ENCODE results near the gene PLA2G4F. TPM values are rescaled to one million over a fixed set of nuclear protein-coding genes. Genes with fewer than 3 reads are reported as not detected.

PLA2G4F gene
- total RNA-seq, 1 donor, result not detected

DNA sequence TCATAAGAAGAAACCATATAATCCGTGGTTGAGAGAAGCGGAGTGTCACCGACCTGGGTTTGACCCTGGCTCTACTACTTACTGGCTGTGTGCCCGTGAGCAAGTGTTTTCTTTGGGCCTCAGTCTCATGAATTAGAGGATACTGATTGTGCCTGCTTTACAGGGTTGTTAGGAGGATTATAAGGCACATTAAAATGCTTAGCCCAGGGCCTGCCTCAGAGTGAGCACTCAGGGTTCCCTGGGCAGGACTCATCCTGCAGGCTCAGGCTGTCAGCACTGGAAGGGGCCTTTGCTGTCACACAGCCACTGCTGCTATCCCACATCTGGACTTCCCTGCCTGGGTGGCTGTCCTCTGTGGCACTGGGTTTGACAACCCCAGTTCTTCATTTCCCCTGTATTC is 4.7 kb downstream of the PLA2G4F start:
- Histone ChIP-seq H3K4me2 (ENCODE audit: insufficient read depth, low read length) (peak overlapping the region; percentile 25), H3K36me3 (ENCODE audit: insufficient read depth, low read length) (no peaks in the 10 kb centered on the region), H3K27me3 (ENCODE audit: insufficient read depth, low read length) (no peaks in the 10 kb centered on the region), H2AFZ (ENCODE audit: low read length) (peak overlapping the region; percentile 40), H3K9me3 (ENCODE audit: low read depth, low read length) (no peaks in the 10 kb centered on the region), H3K27ac (ENCODE audit: low read depth, low read length) (no peak overlapping the region), H3K4me3 (ENCODE audit: insufficient read depth, low read length) (no peak overlapping the region), H3K79me2 (ENCODE audit: insufficient read depth, low read length) (no peaks in the 10 kb centered on the region), H3K4me1 (ENCODE audit: insufficient read depth, low read length) (peaks cover 14% of the 10 kb centered on the region), H4K20me1 (ENCODE audit: insufficient read depth, low read length) (no peaks in the 10 kb centered on the region)
- peak; percentile 95 for DNase-seq (ENCODE audit: insufficient read length, low spot score, missing footprints)
- TF ChIP-seq, protein P1, sequence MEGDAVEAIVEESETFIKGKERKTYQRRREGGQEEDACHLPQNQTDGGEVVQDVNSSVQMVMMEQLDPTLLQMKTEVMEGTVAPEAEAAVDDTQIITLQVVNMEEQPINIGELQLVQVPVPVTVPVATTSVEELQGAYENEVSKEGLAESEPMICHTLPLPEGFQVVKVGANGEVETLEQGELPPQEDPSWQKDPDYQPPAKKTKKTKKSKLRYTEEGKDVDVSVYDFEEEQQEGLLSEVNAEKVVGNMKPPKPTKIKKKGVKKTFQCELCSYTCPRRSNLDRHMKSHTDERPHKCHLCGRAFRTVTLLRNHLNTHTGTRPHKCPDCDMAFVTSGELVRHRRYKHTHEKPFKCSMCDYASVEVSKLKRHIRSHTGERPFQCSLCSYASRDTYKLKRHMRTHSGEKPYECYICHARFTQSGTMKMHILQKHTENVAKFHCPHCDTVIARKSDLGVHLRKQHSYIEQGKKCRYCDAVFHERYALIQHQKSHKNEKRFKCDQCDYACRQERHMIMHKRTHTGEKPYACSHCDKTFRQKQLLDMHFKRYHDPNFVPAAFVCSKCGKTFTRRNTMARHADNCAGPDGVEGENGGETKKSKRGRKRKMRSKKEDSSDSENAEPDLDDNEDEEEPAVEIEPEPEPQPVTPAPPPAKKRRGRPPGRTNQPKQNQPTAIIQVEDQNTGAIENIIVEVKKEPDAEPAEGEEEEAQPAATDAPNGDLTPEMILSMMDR (IDR thresholded peaks at IDR 0.05; ENCODE audit: extremely low read depth, low read depth, low read length), result no peak

DNA sequence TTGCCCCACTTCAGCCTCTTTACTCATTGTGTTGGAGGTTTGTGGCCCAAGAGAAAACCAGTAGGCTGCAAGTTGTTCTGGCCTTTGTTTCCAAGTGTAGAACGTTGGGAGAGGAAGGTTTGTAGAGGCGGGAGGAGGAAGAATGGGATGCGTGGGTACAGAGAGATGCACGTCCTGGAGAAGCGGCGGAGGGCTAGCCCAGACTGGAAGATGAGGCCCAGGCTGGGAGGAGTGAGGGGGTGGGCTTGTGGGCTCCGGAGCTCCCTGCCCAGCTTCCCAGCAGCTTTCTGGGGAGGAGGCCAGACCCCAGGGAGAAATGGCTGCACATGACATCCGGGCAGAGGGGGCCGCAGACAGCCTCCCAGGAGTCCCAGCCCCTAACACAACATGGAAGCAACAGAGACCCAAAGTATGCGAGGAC is 5.3 kb downstream of the PLA2G4F start:
- Histone ChIP-seq H3K36me3 (ENCODE audit: insufficient read depth, low read length) (no peaks in the 10 kb centered on the region), H3K27me3 (ENCODE audit: insufficient read depth, low read length) (no peaks in the 10 kb centered on the region), H3K4me2 (ENCODE audit: insufficient read depth, low read length) (peak overlapping the region; percentile 25), H2AFZ (ENCODE audit: low read length) (peak overlapping the region; percentile 40), H3K27ac (ENCODE audit: low read depth, low read length) (no peak overlapping the region), H3K4me1 (ENCODE audit: insufficient read depth, low read length) (peaks cover 14% of the 10 kb centered on the region), H3K79me2 (ENCODE audit: insufficient read depth, low read length) (no peaks in the 10 kb centered on the region), H4K20me1 (ENCODE audit: insufficient read depth, low read length) (no peaks in the 10 kb centered on the region), H3K4me3 (ENCODE audit: insufficient read depth, low read length) (no peak overlapping the region), H3K9me3 (ENCODE audit: low read depth, low read length) (no peaks in the 10 kb centered on the region)
- peak; percentile 69 for DNase-seq (ENCODE audit: insufficient read length, low spot score, missing footprints)
- TF ChIP-seq, protein P1 (IDR thresholded peaks at IDR 0.05; ENCODE audit: extremely low read depth, low read depth, low read length), result no peak

DNA sequence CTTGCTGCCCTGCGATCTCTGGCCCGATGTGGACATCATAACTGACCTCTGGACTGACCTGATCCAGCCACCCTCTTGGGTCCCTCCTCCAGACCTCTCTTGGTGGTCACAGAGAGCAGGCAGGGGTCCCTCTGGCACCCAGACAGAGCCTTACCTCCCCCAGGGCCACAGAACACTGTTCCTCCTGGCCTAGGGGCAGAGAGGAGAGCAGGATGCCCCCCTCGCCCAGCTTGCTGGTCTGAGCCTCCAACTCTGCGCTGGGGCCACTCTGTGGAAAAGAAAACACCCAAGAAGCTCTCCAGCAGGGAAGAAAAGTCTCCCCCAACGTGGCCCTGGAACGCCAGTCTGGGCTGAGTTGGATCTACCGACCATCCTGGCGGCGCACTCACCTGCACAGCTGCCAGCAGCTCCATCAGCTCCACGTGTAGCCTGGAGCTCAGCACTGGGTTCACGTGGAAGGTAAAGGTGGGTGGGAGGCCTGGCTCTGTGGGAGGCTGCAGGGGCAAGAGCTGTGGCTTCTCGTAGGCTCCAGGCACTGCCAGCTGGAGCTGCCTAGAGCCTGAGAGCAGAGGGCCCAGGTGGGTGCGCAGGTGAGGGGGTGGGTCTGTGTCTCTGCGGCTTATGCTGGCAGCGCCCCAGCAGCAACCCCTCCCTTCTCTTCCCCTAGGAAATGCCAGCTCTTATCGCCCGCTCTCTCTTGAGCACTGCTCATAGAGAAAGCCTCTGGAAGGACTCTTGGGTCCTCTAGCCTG is 6.0 kb downstream of the PLA2G4F start:
- peak; percentile 71 for DNase-seq (ENCODE audit: insufficient read length, low spot score, missing footprints)
- Histone ChIP-seq H3K4me2 (ENCODE audit: insufficient read depth, low read length) (no peak overlapping the region), H3K27me3 (ENCODE audit: insufficient read depth, low read length) (no peaks in the 10 kb centered on the region), H3K36me3 (ENCODE audit: insufficient read depth, low read length) (no peaks in the 10 kb centered on the region), H3K79me2 (ENCODE audit: insufficient read depth, low read length) (no peaks in the 10 kb centered on the region), H3K9me3 (ENCODE audit: low read depth, low read length) (no peaks in the 10 kb centered on the region), H3K27ac (ENCODE audit: low read depth, low read length) (no peak overlapping the region), H2AFZ (ENCODE audit: low read length) (no peak overlapping the region), H3K4me3 (ENCODE audit: insufficient read depth, low read length) (no peak overlapping the region), H3K4me1 (ENCODE audit: insufficient read depth, low read length) (peaks cover 14% of the 10 kb centered on the region), H4K20me1 (ENCODE audit: insufficient read depth, low read length) (no peaks in the 10 kb centered on the region)
- TF ChIP-seq, protein P1 (IDR thresholded peaks at IDR 0.05; ENCODE audit: extremely low read depth, low read depth, low read length), result no peak

DNA sequence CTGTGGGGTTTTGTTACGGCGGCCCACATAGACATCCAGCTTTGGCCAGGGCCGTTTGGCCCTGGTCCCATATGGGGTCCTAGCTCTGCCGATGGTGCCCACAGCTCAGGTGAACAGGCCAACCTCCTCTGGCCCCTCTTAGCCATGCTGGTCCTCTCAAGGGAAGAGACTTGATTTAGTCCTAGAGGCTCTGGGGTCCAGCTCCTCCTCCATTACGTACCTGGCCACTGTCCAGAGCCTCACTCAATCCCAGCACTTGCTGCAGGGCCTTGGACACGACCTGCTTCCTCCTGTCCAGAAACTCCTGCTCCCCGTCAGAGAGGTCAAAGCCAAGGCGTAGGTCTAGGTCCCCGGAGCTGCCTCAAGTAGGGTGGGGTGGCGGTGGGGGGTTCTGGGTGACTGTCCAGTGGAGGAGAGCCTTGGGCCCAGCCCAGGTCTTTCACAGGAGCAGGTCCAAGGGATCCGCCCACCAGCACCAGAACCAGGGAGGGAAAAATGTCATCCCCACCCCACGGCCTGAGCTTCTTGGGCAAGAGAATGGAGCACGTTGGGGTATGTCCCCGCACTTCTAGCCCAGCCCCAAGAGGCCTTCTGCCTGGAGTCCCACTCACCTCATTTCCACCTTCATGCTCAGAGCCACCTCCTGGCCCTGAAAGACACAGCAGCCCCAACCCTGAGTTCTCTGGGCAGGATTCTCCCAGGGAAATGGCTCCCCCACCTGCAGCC is 6.8 kb downstream of the PLA2G4F start:
- H3K27me3 ChIP-seq (ENCODE audit: insufficient read depth, low read length), result no peaks in the 10 kb centered on the region
- H3K27ac ChIP-seq (ENCODE audit: low read depth, low read length), result no peak overlapping the region
- no peak overlapping the region for H3K4me3 ChIP-seq (ENCODE audit: insufficient read depth, low read length)
- H3K4me2 ChIP-seq (ENCODE audit: insufficient read depth, low read length), result no peak overlapping the region
- H4K20me1 ChIP-seq (ENCODE audit: insufficient read depth, low read length), result no peaks in the 10 kb centered on the region
- H2AFZ ChIP-seq (ENCODE audit: low read length), result no peak overlapping the region
- TF ChIP-seq, protein P1 (IDR thresholded peaks at IDR 0.05; ENCODE audit: extremely low read depth, low read depth, low read length), result no peak
- no peaks in the 10 kb centered on the region for H3K79me2 ChIP-seq (ENCODE audit: insufficient read depth, low read length)
- peaks cover 14% of the 10 kb centered on the region for H3K4me1 ChIP-seq (ENCODE audit: insufficient read depth, low read length)
- H3K9me3 ChIP-seq (ENCODE audit: low read depth, low read length), result no peaks in the 10 kb centered on the region
- DNase-seq (ENCODE audit: insufficient read length, low spot score, missing footprints), result no peak
- no peaks in the 10 kb centered on the region for H3K36me3 ChIP-seq (ENCODE audit: insufficient read depth, low read length)
